Effector memory CD8-positive, alpha-beta T cell (primary cell): Measurements from ENCODE around the gene EIF2B2.

Experiments used
- ATAC-seq: fragments of 150-1000 bp; cut with Tn5 transposase; replicated peaks from 2 replicates; pipeline ENCODE4 v1.10.0; 2021; ENCODE audit warnings: mild to moderate bottlenecking, moderate library complexity
- DNase-seq, 3 experiments: peaks; one replicate each; pipeline ENCODE4 v3.0.0; 2021
- H3K27ac Mint-ChIP-seq, 2 donors: one replicate each; pipeline ENCODE4 v1.8.0; 2022; ENCODE audit warnings: mild to moderate bottlenecking in 2 of 2, mixed read lengths in 2 of 2, moderate library complexity in 2 of 2
- H3K27me3 Mint-ChIP-seq, 2 donors: one replicate each; pipeline ENCODE4 v1.8.0; 2022; ENCODE audit warnings: mixed read lengths in 2 of 2
- H3K36me3 Mint-ChIP-seq: one replicate; pipeline ENCODE4 v1.8.0; 2022; ENCODE audit warnings: mild to moderate bottlenecking, moderate library complexity, mixed read lengths; ENCODE audit not compliant: insufficient read depth
- H3K4me1 Mint-ChIP-seq, 2 donors: one replicate each; pipeline ENCODE4 v1.8.0; 2022; ENCODE audit warnings: low read depth in 2 of 2, mixed read lengths in 2 of 2
- H3K4me3 Mint-ChIP-seq, 2 donors: one replicate each; pipeline ENCODE4 v1.8.0; 2022; ENCODE audit warnings: mild to moderate bottlenecking in 2 of 2, mixed read lengths in 2 of 2, moderate library complexity in 2 of 2
- H3K9me3 Mint-ChIP-seq, 2 donors: one replicate each; pipeline ENCODE4 v1.8.0; 2022; ENCODE audit warnings: mixed read lengths in 2 of 2

The EIF2B2 gene

GRCh38 chr14:75018694-75019093 lies 16.0 kb downstream of the EIF2B2 start:
- Mint-ChIP-seq H3K4me1 (peaks cover 0 to 1% of the 10 kb centered on the region in 2 donors), H3K36me3 (peaks cover 51% of the 10 kb centered on the region)
- no peak for ATAC-seq

GRCh38 chr14:75022655-75023054 lies 19.9 kb downstream of the EIF2B2 start:
- Mint-ChIP-seq H3K4me1 (peaks cover 0 to 1% of the 10 kb centered on the region in 2 donors), H3K9me3 (no peaks in the 10 kb centered on the region), H3K36me3 (peaks cover 20% of the 10 kb centered on the region), H3K27me3 (no peaks in the 10 kb centered on the region), H3K27ac (no peak overlapping the region), H3K4me3 (no peak overlapping the region)
- no peak for DNase-seq
- peak; percentile 39 for ATAC-seq

More at GRCh38 chr14:75018694-75019093, 16.0 kb downstream of the EIF2B2 start:
- no peaks in the 10 kb centered on the region for H3K27me3 Mint-ChIP-seq
- no peak overlapping the region for H3K27ac Mint-ChIP-seq
- no peaks in the 10 kb centered on the region for H3K9me3 Mint-ChIP-seq
- no peak for DNase-seq
- no peak overlapping the region for H3K4me3 Mint-ChIP-seq

GRCh38 chr14:75023108-75023507 lies 20.4 kb downstream of the EIF2B2 start:
- Mint-ChIP-seq H3K9me3 (no peaks in the 10 kb centered on the region), H3K4me3 (no peak overlapping the region), H3K27me3 (no peaks in the 10 kb centered on the region), H3K27ac (no peak overlapping the region), H3K36me3 (peaks cover 21% of the 10 kb centered on the region), H3K4me1 (peaks cover 0 to 1% of the 10 kb centered on the region in 2 donors)
- ATAC-seq (no peak), DNase-seq (no peak)

- Mint-ChIP-seq H3K27me3 (no peaks in the 10 kb centered on the region), H3K36me3 (peaks cover 20% of the 10 kb centered on the region), H3K4me3 (no peak overlapping the region), H3K27ac (no peak overlapping the region), H3K9me3 (no peaks in the 10 kb centered on the region), H3K4me1 (peaks cover 0 to 1% of the 10 kb centered on the region in 2 donors)
- DNase-seq (no peak), ATAC-seq (no peak)
Observed at GRCh38 chr14:75025082-75025481, 22.4 kb downstream of the EIF2B2 start.

- Mint-ChIP-seq H3K27ac (no peak overlapping the region), H3K9me3 (no peaks in the 10 kb centered on the region), H3K4me1 (peaks cover 0 to 1% of the 10 kb centered on the region in 2 donors), H3K4me3 (no peak overlapping the region), H3K36me3 (peaks cover 25% of the 10 kb centered on the region), H3K27me3 (no peaks in the 10 kb centered on the region)
- ATAC-seq (no peak), DNase-seq (no peak)
Observed at GRCh38 chr14:75025876-75026275, 23.2 kb downstream of the EIF2B2 start.

GRCh38 chr14:75030147-75030546 lies 27.4 kb downstream of the EIF2B2 start:
- DNase-seq: no peak
- Mint-ChIP-seq H3K4me1 (no peaks in the 10 kb centered on the region), H3K9me3 (no peaks in the 10 kb centered on the region), H3K27ac (peak overlapping the region in 1 of 2 donors; percentile 65), H3K36me3 (peaks cover 37% of the 10 kb centered on the region), H3K4me3 (no peak overlapping the region), H3K27me3 (no peaks in the 10 kb centered on the region)
- ATAC-seq: no peak

- DNase-seq (no peak), ATAC-seq (no peak)
- no peak overlapping the region for H3K4me3 Mint-ChIP-seq
- H3K9me3 Mint-ChIP-seq: no peaks in the 10 kb centered on the region
- H3K27me3 Mint-ChIP-seq: no peaks in the 10 kb centered on the region
- no peak overlapping the region for H3K27ac Mint-ChIP-seq
- H3K36me3 Mint-ChIP-seq: peaks cover 42% of the 10 kb centered on the region
- no peaks in the 10 kb centered on the region for H3K4me1 Mint-ChIP-seq
Observed at GRCh38 chr14:75032939-75033338, 30.2 kb downstream of the EIF2B2 start.

- Mint-ChIP-seq H3K4me3 (no peak overlapping the region), H3K27me3 (no peaks in the 10 kb centered on the region), H3K27ac (no peak overlapping the region), H3K36me3 (peaks cover 32% of the 10 kb centered on the region), H3K4me1 (peaks cover 0 to 10% of the 10 kb centered on the region in 2 donors), H3K9me3 (no peaks in the 10 kb centered on the region)
- ATAC-seq (no peak), DNase-seq (no peak)
Observed at GRCh38 chr14:75040507-75040906, 37.8 kb downstream of the EIF2B2 start.

GRCh38 chr14:75040959-75041358 lies 38.2 kb downstream of the EIF2B2 start:
- H3K36me3 Mint-ChIP-seq: peaks cover 32% of the 10 kb centered on the region
- no peaks in the 10 kb centered on the region for H3K9me3 Mint-ChIP-seq
- ATAC-seq (no peak), DNase-seq (no peak)
- H3K27me3 Mint-ChIP-seq: no peaks in the 10 kb centered on the region
- H3K4me1 Mint-ChIP-seq: peaks cover 2 to 15% of the 10 kb centered on the region in 2 donors
- no peak overlapping the region for H3K4me3 Mint-ChIP-seq
- H3K27ac Mint-ChIP-seq: no peak overlapping the region

GRCh38 chr14:75041613-75042012 lies 38.9 kb downstream of the EIF2B2 start:
- ATAC-seq (no peak), DNase-seq (no peak)
- peaks cover 30% of the 10 kb centered on the region for H3K36me3 Mint-ChIP-seq
- H3K27ac Mint-ChIP-seq: no peak overlapping the region
- no peaks in the 10 kb centered on the region for H3K27me3 Mint-ChIP-seq
- no peaks in the 10 kb centered on the region for H3K9me3 Mint-ChIP-seq
- H3K4me3 Mint-ChIP-seq: no peak overlapping the region
- H3K4me1 Mint-ChIP-seq: peaks cover 6 to 20% of the 10 kb centered on the region in 2 donors

GRCh38 chr14:75042035-75042434 lies 39.3 kb downstream of the EIF2B2 start:
- H3K4me1 Mint-ChIP-seq: peaks cover 6 to 20% of the 10 kb centered on the region in 2 donors
- peak overlapping the region in 1 of 2 donors; percentile 19 for H3K27ac Mint-ChIP-seq
- H3K36me3 Mint-ChIP-seq: peaks cover 25% of the 10 kb centered on the region
- H3K27me3 Mint-ChIP-seq: no peaks in the 10 kb centered on the region
- no peak overlapping the region for H3K4me3 Mint-ChIP-seq
- DNase-seq (no peak), ATAC-seq (no peak)
- no peaks in the 10 kb centered on the region for H3K9me3 Mint-ChIP-seq

GRCh38 chr14:75044322-75044721 lies 41.6 kb downstream of the EIF2B2 start:
- Mint-ChIP-seq H3K9me3 (no peaks in the 10 kb centered on the region), H3K4me3 (no peak overlapping the region), H3K27me3 (no peaks in the 10 kb centered on the region), H3K4me1 (peaks cover 7 to 27% of the 10 kb centered on the region in 2 donors), H3K36me3 (peaks cover 16% of the 10 kb centered on the region), H3K27ac (no peak overlapping the region)
- no peak for DNase-seq
- ATAC-seq: no peak

GRCh38 chr14:75044752-75045151 lies 42.0 kb downstream of the EIF2B2 start:
- ATAC-seq (no peak), DNase-seq (no peak)
- H3K4me1 Mint-ChIP-seq: peaks cover 8 to 29% of the 10 kb centered on the region in 2 donors
- H3K36me3 Mint-ChIP-seq: peaks cover 18% of the 10 kb centered on the region
- no peaks in the 10 kb centered on the region for H3K9me3 Mint-ChIP-seq
- no peak overlapping the region for H3K27ac Mint-ChIP-seq
- H3K27me3 Mint-ChIP-seq: no peaks in the 10 kb centered on the region
- no peak overlapping the region for H3K4me3 Mint-ChIP-seq

- Mint-ChIP-seq H3K4me1 (peaks cover 19 to 40% of the 10 kb centered on the region in 2 donors), H3K27me3 (no peaks in the 10 kb centered on the region), H3K4me3 (no peak overlapping the region), H3K9me3 (no peaks in the 10 kb centered on the region), H3K36me3 (peaks cover 16% of the 10 kb centered on the region), H3K27ac (no peak overlapping the region)
- DNase-seq: no peak
- no peak for ATAC-seq
Observed at GRCh38 chr14:75046275-75046674, 43.6 kb downstream of the EIF2B2 start.

GRCh38 chr14:75046899-75047298 lies 44.2 kb downstream of the EIF2B2 start:
- Mint-ChIP-seq H3K4me3 (no peak overlapping the region), H3K27me3 (no peaks in the 10 kb centered on the region), H3K4me1 (peaks cover 23 to 42% of the 10 kb centered on the region in 2 donors), H3K9me3 (no peaks in the 10 kb centered on the region), H3K36me3 (peaks cover 22% of the 10 kb centered on the region), H3K27ac (no peak overlapping the region)
- ATAC-seq (no peak), DNase-seq (no peak)
